ENCODE measurements around the gene TTYH2. TPM values are rescaled to one million over a fixed set of nuclear protein-coding genes. Genes with fewer than 3 reads are reported as not detected.

TTYH2 gene
- total RNA-seq, 1 donor from 2014 or later, result 2.1 TPM

GRCh38 chr17:74203439-74204240 lies 9.7 kb upstream of the TTYH2 start, which contains the start of gene RPL38:
TSS of gene RPL38 (plus strand) at chr17:74203678. CDS start at chr17:74203956, 278 bp downstream.
- TF ChIP-seq CTCF (IDR thresholded peaks at IDR 0.05), result peak; percentile 90
- peak within 1 kb of the TSS; percentile 95 for H3K27ac Mint-ChIP-seq (ENCODE audit: unreplicated experiment)
- peak within 1 kb of the TSS; percentile 89 for H3K4me3 Mint-ChIP-seq (ENCODE audit: unreplicated experiment)
- H3K9me3 Mint-ChIP-seq (ENCODE audit: low read depth), result no peaks in the 10 kb centered on the region
- peaks cover 20% of the 10 kb centered on the region for H3K36me3 Mint-ChIP-seq (ENCODE audit: low read depth)
- DNase-seq (ENCODE audit: low spot score), result no peak
- peaks cover 32% of the 10 kb centered on the region for H3K4me1 Mint-ChIP-seq (ENCODE audit: low read depth)
- H3K27me3 Mint-ChIP-seq (ENCODE audit: low read depth), result peaks cover 16% of the 10 kb centered on the region

GRCh38 chr17:74204474-74204873 lies 8.9 kb upstream of the TTYH2 start:
- Mint-ChIP-seq H3K36me3 (ENCODE audit: low read depth) (peaks cover 27% of the 10 kb centered on the region), H3K4me3 (ENCODE audit: unreplicated experiment) (peak overlapping the region; percentile 89), H3K27me3 (ENCODE audit: low read depth) (peaks cover 16% of the 10 kb centered on the region), H3K9me3 (ENCODE audit: low read depth) (no peaks in the 10 kb centered on the region), H3K4me1 (ENCODE audit: low read depth) (peaks cover 37% of the 10 kb centered on the region), H3K27ac (ENCODE audit: unreplicated experiment) (peak overlapping the region; percentile 95)
- no peak for DNase-seq (ENCODE audit: low spot score)
- no peak for TF ChIP-seq CTCF (IDR thresholded peaks at IDR 0.05)

- Mint-ChIP-seq H3K36me3 (ENCODE audit: low read depth) (peaks cover 33% of the 10 kb centered on the region), H3K27me3 (ENCODE audit: low read depth) (peaks cover 14% of the 10 kb centered on the region), H3K4me1 (ENCODE audit: low read depth) (peaks cover 37% of the 10 kb centered on the region), H3K9me3 (ENCODE audit: low read depth) (no peaks in the 10 kb centered on the region), H3K4me3 (ENCODE audit: unreplicated experiment) (peak overlapping the region; percentile 45), H3K27ac (ENCODE audit: unreplicated experiment) (peak overlapping the region; percentile 27)
- no peak for DNase-seq (ENCODE audit: low spot score)
- no peak for TF ChIP-seq CTCF (IDR thresholded peaks at IDR 0.05)
Observed at GRCh38 chr17:74205274-74205673, 8.1 kb upstream of the TTYH2 start.

- H3K27ac Mint-ChIP-seq (ENCODE audit: unreplicated experiment), result peak overlapping the region; percentile 49
- H3K9me3 Mint-ChIP-seq (ENCODE audit: low read depth), result no peaks in the 10 kb centered on the region
- H3K4me3 Mint-ChIP-seq (ENCODE audit: unreplicated experiment), result peak overlapping the region; percentile 42
- no peak for DNase-seq (ENCODE audit: low spot score)
- H3K4me1 Mint-ChIP-seq (ENCODE audit: low read depth), result peaks cover 42% of the 10 kb centered on the region
- peaks cover 37% of the 10 kb centered on the region for H3K36me3 Mint-ChIP-seq (ENCODE audit: low read depth)
- H3K27me3 Mint-ChIP-seq (ENCODE audit: low read depth), result peaks cover 7% of the 10 kb centered on the region
- no peak for TF ChIP-seq CTCF (IDR thresholded peaks at IDR 0.05)
Observed at GRCh38 chr17:74206332-74206818, 7.0 kb upstream of the TTYH2 start.

- peak overlapping the region; percentile 50 for H3K27ac Mint-ChIP-seq (ENCODE audit: unreplicated experiment)
- DNase-seq (ENCODE audit: low spot score), result no peak
- TF ChIP-seq CTCF (IDR thresholded peaks at IDR 0.05), result peak; percentile 95
- H3K4me3 Mint-ChIP-seq (ENCODE audit: unreplicated experiment), result no peak overlapping the region
- H3K4me1 Mint-ChIP-seq (ENCODE audit: low read depth), result peaks cover 44% of the 10 kb centered on the region
- H3K36me3 Mint-ChIP-seq (ENCODE audit: low read depth), result peaks cover 28% of the 10 kb centered on the region
- no peaks in the 10 kb centered on the region for H3K9me3 Mint-ChIP-seq (ENCODE audit: low read depth)
- no peaks in the 10 kb centered on the region for H3K27me3 Mint-ChIP-seq (ENCODE audit: low read depth)
Observed at GRCh38 chr17:74210191-74211140, 2.9 kb upstream of the TTYH2 start.
